Bronchial epithelial cell (primary cell): Measurements from ENCODE around the gene TST. TPM values are rescaled to one million over a fixed set of nuclear protein-coding genes. Genes with fewer than 3 reads are reported as not detected.

Experiments used
- DNase-seq: peaks from one replicate; pipeline ENCODE4 v3.0.0-alpha.2; 2010; ENCODE audit warnings: low read depth
- FAIRE-seq: peaks from 2 replicates; lab custom pipeline; 2011; peaks lifted over from hg19 to GRCh38; lab: Jason Lieb, UNC
- H3K27me3 ChIP-seq: 2 replicates; pipeline ENCODE4 v1.5.1; 2011; ENCODE audit warnings: low read length; ENCODE audit not compliant: control insufficient read depth, insufficient read depth
- H3K36me3 ChIP-seq: 2 replicates; pipeline ENCODE4 v1.5.1; 2011; ENCODE audit warnings: low read length; ENCODE audit not compliant: control insufficient read depth, insufficient read depth
- H3K4me3 ChIP-seq: 2 replicates; pipeline ENCODE4 v1.5.1; 2011; ENCODE audit warnings: mild to moderate bottlenecking, low read depth, low read length, control low read depth
- total RNA-seq: library from RNA; depleted of rRNA; stranded (reverse); fragments of >200 nt; gene quantifications from 2 replicates; pipeline ENCODE4 v1.2.1, GENCODE V29; 2014
- TF ChIP-seq, protein P1 (sequence below): IDR thresholded peaks from 2 replicates; pipeline ENCODE4 v1.5.1; 2011; ENCODE audit warnings: mild to moderate bottlenecking, moderate library complexity, low read length, control low read depth, inconsistent platforms; ENCODE audit not compliant: insufficient read depth, severe bottlenecking

TST gene
- total RNA-seq, 1 donor from 2014 or later = 45.8 TPM

DNA sequence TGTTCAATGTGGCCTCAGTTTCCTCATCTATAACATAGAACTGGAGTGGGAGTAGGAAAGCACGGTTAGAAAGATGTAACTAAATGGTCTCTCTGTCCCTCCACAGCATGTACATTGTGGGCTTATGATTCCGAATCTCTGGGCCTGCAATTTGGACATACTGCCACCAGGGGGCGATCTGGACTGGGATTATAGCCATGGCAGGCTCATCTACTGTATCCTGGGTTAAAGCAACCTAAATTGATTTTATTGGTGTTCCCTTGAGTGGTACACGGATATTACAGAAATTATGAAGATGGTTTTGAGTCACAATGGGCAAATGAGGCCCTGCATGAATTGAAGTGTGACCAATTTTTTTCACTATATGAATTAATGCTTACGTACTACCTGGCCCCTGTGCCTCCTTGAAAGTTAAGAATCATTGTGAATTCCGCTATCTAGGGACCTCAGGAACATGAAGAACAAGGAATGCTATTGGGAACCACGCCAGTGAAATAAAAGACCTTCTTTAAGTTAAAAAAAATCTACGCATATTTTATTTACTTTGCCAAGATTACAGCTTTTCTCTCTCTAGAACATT, 32.9 kb downstream of the TST start:
- Histone ChIP-seq H3K4me3 (no peak overlapping the region), H3K36me3 (no peaks in the 10 kb centered on the region), H3K27me3 (no peaks in the 10 kb centered on the region)
- TF ChIP-seq, protein P1, sequence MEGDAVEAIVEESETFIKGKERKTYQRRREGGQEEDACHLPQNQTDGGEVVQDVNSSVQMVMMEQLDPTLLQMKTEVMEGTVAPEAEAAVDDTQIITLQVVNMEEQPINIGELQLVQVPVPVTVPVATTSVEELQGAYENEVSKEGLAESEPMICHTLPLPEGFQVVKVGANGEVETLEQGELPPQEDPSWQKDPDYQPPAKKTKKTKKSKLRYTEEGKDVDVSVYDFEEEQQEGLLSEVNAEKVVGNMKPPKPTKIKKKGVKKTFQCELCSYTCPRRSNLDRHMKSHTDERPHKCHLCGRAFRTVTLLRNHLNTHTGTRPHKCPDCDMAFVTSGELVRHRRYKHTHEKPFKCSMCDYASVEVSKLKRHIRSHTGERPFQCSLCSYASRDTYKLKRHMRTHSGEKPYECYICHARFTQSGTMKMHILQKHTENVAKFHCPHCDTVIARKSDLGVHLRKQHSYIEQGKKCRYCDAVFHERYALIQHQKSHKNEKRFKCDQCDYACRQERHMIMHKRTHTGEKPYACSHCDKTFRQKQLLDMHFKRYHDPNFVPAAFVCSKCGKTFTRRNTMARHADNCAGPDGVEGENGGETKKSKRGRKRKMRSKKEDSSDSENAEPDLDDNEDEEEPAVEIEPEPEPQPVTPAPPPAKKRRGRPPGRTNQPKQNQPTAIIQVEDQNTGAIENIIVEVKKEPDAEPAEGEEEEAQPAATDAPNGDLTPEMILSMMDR = peak; percentile 62
- no peak for DNase-seq
- no peak for FAIRE-seq

DNA sequence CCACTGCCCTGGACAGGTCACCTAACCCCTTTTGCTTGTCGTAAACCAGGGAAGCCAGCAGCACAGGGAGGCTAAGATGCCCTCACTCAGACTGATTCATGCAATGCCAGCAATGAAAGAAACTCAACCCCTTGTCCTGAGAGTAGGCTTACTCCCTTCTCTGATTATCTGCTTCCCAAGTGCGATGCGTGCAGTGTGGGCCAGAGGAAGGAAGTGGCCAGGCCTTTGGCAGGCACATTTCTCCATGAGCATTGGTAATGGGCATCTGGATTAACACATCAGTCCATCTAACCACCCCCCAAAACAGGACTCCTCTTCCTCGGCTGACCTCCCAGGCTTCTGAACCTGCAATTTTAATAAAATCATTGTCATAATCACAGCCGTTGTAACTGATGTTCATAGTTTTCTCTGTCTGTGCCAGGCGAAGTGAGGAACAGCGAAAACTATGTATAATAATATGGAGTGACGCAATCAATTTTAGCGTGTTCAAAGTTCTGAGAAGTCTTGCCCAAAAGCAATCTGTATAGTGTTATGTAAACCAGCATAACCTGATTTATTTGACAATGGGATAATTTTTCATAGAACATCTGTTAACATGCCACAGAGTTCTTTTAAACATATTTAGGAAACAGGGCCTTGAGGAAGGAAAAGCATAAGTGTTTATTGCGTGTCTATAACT, 33.9 kb downstream of the TST start:
- Histone ChIP-seq H3K4me3 (no peak overlapping the region), H3K36me3 (no peaks in the 10 kb centered on the region), H3K27me3 (no peaks in the 10 kb centered on the region)
- no peak for FAIRE-seq
- TF ChIP-seq, protein P1 = no peak
- DNase-seq = no peak

DNA sequence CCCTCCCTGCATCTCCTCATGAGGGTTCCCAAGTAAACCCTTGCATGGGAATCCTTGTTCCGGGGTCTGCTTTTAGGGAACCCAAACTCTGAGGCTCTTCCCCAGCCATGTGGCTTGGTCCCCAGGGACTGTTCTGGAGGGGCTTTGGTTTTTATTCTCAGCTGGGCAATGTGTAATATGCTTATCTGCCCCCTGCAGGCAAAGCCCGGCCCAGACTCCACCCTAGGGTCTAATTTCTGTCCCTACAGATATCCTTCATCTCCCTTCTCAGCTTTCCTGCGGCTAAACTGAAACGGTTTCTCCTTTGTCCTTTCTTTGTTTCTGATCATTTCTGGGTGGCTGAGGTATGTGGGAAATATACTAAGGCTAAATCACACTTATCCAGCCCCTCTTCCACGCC, 37.1 kb downstream of the TST start:
- TF ChIP-seq, protein P1 = no peak
- FAIRE-seq (no peak), DNase-seq (no peak)
- no peaks in the 10 kb centered on the region for H3K36me3 ChIP-seq
- no peak overlapping the region for H3K4me3 ChIP-seq
- H3K27me3 ChIP-seq = no peaks in the 10 kb centered on the region

DNA sequence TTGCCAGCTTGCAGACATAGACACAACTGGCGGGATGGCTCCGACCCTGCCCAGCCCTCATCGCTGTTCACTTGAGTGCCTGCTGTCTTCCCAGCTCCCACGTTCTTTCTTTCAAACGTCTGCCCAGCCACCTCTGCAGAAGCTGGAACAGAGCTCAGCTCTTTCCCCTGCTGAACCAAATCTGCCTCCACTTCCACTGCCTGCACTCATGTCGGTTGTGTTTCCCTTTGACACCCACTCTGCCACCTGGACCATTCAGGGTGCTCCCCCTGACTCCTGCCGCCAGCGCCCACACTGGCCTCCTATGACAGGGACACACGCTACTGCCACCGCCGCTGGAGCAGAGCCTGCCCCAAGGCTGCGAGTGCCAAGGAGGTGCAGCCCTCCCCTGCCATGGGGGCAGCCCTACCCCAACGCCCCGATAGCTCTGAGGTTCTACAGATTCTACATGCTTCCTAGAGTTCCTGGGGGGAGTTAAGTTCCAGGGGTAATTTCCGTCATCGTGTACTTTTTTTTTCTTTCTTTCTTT, 37.9 kb downstream of the TST start:
- no peak overlapping the region for H3K4me3 ChIP-seq
- no peaks in the 10 kb centered on the region for H3K36me3 ChIP-seq
- H3K27me3 ChIP-seq = peaks cover 2% of the 10 kb centered on the region
- no peak for DNase-seq
- no peak for FAIRE-seq
- TF ChIP-seq, protein P1 = no peak

DNA sequence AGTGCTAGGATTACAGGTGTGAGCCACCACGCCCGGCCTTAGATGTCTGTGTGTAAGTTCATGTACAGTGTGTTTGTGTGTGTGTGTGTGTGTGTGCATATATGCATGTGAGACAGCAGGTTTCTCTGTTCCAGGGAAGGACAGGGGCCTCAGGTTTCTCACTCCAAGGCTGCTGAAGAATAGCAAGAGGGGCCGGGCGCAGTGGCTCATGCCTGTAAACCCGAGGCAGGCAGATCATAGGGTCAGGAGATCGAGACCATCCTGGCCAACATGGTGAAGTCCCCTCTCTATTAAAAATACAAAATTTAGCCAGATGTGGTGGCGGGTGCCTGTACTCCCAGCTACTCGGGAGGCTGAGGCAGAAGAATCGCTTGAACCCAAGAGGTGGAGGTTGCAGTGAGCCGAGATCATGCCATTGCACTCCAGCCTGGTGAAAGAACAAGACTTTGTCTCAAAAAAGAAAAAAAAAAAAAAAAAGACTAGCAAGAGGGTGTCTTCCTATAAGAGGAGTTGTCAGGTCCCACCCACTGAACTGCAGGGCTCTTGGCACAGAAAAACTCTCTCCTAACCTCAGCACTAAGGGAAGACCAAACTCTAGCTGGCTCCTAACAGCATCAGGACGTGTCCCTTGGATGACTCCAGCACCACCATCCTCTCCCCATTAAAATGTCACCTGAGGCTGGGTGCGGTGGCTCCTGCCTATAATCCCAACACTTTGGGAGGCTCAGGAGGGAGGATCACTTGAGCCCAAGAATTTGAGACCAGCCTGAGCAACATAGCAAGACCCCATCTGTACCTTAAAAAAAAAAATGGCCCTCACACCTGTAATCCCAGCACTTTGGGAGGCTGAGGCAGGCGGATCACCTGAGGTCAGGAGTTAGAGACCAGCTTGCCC, 40.0 kb downstream of the TST start:
- Histone ChIP-seq H3K27me3 (peaks cover 2% of the 10 kb centered on the region), H3K36me3 (no peaks in the 10 kb centered on the region), H3K4me3 (no peak overlapping the region)
- TF ChIP-seq, protein P1 = no peak
- FAIRE-seq (no peak), DNase-seq (no peak)
